Fibroblast of mammary gland (primary cell): Measurements from ENCODE around the gene CD300E.

Experiments
- DNase-seq: peaks from one replicate; pipeline ENCODE4 v3.0.0-alpha.2; 2010; ENCODE audit warnings: low read depth
- H3K4me3 ChIP-seq: 2 replicates; pipeline ENCODE4 v1.5.1; 2011; ENCODE audit warnings: low read depth, mild to moderate bottlenecking, low read length, moderate library complexity; ENCODE audit not compliant: control insufficient read depth
- TF ChIP-seq, protein P1 (sequence below): conservative IDR thresholded peaks from 2 replicates; pipeline ENCODE4 v1.5.1; 2011; ENCODE audit warnings: low read depth, low read length, inconsistent platforms; ENCODE audit not compliant: control insufficient read depth, insufficient read depth

The CD300E gene

DNA sequence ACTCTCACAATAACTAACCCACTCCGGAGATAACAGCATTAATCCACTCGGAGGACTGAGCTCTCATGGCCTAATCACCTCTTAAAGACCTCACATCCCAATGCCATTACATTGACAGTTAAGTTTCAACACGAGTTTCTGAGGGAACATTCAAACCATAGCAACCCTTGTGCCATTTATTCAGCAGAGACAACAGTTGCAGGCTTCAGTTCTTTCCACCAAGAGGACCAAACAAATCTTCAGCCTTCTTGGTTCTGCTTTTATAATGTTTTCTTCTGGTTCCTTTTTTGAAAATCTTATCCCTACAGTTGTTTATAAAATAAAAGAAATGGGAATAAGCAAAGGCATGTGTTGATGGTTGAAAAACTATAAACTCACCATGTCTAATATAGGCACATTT, 2.1 kb upstream of the CD300E start:
- DNase-seq = no peak
- TF ChIP-seq, protein P1, sequence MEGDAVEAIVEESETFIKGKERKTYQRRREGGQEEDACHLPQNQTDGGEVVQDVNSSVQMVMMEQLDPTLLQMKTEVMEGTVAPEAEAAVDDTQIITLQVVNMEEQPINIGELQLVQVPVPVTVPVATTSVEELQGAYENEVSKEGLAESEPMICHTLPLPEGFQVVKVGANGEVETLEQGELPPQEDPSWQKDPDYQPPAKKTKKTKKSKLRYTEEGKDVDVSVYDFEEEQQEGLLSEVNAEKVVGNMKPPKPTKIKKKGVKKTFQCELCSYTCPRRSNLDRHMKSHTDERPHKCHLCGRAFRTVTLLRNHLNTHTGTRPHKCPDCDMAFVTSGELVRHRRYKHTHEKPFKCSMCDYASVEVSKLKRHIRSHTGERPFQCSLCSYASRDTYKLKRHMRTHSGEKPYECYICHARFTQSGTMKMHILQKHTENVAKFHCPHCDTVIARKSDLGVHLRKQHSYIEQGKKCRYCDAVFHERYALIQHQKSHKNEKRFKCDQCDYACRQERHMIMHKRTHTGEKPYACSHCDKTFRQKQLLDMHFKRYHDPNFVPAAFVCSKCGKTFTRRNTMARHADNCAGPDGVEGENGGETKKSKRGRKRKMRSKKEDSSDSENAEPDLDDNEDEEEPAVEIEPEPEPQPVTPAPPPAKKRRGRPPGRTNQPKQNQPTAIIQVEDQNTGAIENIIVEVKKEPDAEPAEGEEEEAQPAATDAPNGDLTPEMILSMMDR = no peak
- H3K4me3 ChIP-seq = no peak overlapping the region

DNA sequence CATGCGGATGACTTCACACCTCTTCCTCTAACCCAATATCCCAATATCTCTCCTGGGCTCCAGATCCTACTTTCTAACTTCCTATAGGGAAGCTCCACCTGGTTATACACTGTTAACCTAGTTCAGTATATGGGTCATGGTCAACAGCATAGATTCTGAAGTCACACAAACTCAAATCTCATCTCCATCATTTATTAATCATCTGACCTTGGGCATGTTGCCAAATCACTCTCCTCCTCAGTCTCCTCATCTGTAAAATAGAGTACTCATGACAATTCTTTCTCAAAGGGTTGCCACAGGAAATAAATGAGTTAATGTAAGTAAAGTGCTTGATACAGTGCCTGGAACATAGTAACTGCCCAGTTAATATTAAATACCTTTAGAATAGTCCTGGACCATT, 593 bp upstream of the CD300E start:
- TF ChIP-seq, protein P1 = no peak
- no peak for DNase-seq
- H3K4me3 ChIP-seq = no peak overlapping the region

DNA sequence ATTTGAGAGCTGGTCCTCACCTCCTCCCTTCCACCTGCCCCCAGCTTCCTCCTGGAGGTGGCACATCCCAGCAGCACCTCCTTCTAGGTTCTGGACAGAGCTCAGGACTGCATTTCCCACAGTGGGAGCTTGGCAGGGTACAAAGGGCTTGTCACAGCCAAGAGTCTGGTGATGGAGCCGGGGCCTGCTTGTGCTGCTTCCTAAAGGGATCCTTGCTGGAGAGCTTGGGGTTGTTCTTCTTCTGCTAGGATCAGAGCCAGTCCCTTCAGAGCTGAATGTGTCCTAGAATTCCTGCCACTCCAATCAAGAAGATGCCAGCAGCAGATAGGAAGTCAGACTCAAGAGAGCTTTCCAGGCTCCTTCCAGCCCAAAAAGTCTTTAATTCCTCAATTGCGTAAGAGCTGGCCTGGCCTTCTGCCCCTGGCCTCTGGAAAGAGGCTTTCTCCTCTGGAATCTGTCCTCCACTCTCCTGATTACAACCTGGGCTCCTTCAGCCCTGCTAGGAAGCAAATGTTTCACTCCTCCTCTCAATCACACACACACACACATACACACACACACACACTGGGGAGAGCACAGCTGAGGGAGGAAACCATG, 4.4 kb downstream of the CD300E start:
- DNase-seq = no peak
- H3K4me3 ChIP-seq = no peak overlapping the region
- TF ChIP-seq, protein P1 = no peak

DNA sequence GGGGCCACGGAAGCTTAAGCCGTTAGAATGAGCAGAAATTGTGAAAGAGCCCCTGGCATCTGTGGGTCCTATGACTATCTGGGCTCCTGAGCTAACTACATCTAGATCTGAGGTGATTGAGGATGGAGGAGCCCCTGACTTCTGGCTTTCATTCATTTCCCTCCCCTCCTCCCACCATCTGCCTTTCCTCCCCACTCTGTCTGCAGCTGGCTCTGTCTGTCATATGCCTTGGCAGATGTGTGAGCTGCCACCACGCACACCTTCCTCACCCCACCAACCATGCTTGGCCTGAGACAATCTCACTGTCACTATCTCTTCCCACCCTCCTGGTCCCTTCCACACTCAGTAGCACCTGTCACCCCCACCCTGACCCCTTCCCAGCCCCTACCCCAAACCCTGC, 5.1 kb downstream of the CD300E start:
- DNase-seq = no peak
- H3K4me3 ChIP-seq = no peak overlapping the region
- TF ChIP-seq, protein P1 = no peak

DNA sequence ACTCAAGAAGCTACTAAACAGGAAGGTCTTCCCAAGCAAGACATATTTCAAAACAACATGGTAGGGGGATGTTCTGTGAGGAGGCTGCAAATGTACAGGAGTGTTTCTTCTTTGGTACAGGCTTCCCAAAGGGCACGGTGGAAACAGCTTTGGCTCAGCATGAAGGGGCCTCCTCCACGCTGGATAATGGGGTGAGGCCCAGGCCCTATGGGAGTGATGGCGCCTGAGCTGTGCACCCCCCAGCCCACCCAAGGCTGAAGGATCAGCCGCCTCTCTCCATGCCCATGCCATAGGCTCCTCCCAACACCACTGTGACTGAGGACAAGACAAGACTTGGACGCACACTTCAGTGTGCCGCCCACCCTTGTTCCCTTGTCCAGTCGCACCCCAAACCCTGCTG, 6.8 kb downstream of the CD300E start:
- no peak for DNase-seq

DNA sequence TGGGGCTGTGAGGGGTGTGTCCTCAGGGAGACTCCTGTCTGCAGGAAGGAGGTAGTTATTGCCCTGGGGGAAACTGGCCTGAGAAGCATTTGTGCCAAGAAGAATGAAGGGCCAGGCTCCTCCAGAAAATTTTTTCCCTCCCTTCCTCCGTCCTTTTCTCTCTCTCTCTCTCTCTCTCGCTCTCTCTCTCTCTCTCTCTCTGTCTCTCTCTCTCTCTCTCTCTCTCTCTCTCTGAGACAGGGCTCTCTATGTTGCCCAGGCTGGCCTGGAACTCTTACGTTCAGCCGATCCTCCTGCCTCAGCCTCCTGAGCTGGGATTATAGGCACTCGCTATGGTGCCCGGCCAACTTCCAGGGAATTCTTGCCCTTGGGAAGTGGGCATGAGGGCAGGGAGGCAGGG, 11.5 kb downstream of the CD300E start:
- no peak overlapping the region for H3K4me3 ChIP-seq
- DNase-seq = no peak
- TF ChIP-seq, protein P1 = no peak

More for the DNA sequence above, 6.8 kb downstream of the CD300E start:
- no peak overlapping the region for H3K4me3 ChIP-seq
- TF ChIP-seq, protein P1 = no peak

DNA sequence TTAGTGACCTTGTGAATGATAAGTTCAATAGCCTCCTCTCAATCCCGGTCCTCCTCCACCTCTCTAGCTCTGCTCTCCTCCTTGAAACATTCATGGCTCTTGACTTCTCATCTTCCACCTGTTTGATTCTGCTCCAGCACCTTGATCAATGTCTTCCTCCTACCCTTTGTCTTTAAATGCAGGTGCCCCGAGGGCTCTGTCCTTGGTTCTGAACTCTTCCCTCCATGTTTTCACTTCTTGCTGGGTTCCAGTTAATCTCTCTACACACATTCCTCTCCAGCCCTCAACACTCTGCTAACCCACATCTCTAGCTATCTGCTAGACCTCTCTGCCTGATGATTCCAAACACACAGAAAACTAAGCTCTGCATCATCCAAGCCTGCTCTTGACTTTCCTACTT, 13.4 kb downstream of the CD300E start:
- TF ChIP-seq, protein P1 = no peak
- DNase-seq = no peak

More for the DNA sequence above, 13.4 kb downstream of the CD300E start:
- no peak overlapping the region for H3K4me3 ChIP-seq
